ENCODE results near the gene MEP1A. TPM values are rescaled to one million over a fixed set of nuclear protein-coding genes. Genes with fewer than 3 reads are reported as not detected.

Gene MEP1A
- total RNA-seq, 3 donors from 2014 or later = 118 to 498 (median 183) TPM

- ATAC-seq = no peak
Measured at GRCh38 chr6:46748940-46749503, 44.2 kb upstream of the MEP1A start.

GRCh38 chr6:46749731-46750130 lies 43.5 kb upstream of the MEP1A start:
- DNase-seq (no peak), ATAC-seq (no peak)
- Histone ChIP-seq H3K4me3 (no peak overlapping the region), H3K36me3 (ENCODE audit: low read depth) (no peaks in the 10 kb centered on the region), H3K9me3 (no peaks in the 10 kb centered on the region), H3K4me1 (ENCODE audit: low read depth) (no peaks in the 10 kb centered on the region)
- intact Hi-C loops (cut with DNase I, micrococcal nuclease) = no loop called here
- no peak for TF ChIP-seq CTCF (IDR thresholded peaks at IDR 0.05)

More at GRCh38 chr6:46748940-46749503, 44.2 kb upstream of the MEP1A start:
- no peak for TF ChIP-seq CTCF (IDR thresholded peaks at IDR 0.05)
- intact Hi-C loops (cut with DNase I, micrococcal nuclease) = no loop called here
- Histone ChIP-seq H3K36me3 (ENCODE audit: low read depth) (no peaks in the 10 kb centered on the region), H3K4me3 (no peak overlapping the region), H3K9me3 (no peaks in the 10 kb centered on the region), H3K4me1 (ENCODE audit: low read depth) (no peaks in the 10 kb centered on the region)
- no peak for DNase-seq

GRCh38 chr6:46751658-46752057 lies 41.5 kb upstream of the MEP1A start:
- no peak for TF ChIP-seq CTCF (IDR thresholded peaks at IDR 0.05)
- H3K36me3 ChIP-seq (ENCODE audit: low read depth) = no peaks in the 10 kb centered on the region
- intact Hi-C loops (cut with DNase I, micrococcal nuclease) = no loop called here
- ATAC-seq (no peak), DNase-seq (no peak)
- no peaks in the 10 kb centered on the region for H3K4me1 ChIP-seq (ENCODE audit: low read depth)
- H3K4me3 ChIP-seq = no peak overlapping the region
- H3K9me3 ChIP-seq = no peaks in the 10 kb centered on the region

- intact Hi-C loops (cut with DNase I, micrococcal nuclease) = no loop called here
- ATAC-seq = no peak
- Histone ChIP-seq H3K36me3 (ENCODE audit: low read depth) (no peaks in the 10 kb centered on the region), H3K4me1 (ENCODE audit: low read depth) (no peaks in the 10 kb centered on the region), H3K9me3 (no peaks in the 10 kb centered on the region), H3K4me3 (no peak overlapping the region)
- no peak for DNase-seq
- TF ChIP-seq CTCF (IDR thresholded peaks at IDR 0.05) = no peak
Measured at GRCh38 chr6:46755865-46756264, 37.3 kb upstream of the MEP1A start.

GRCh38 chr6:46756469-46757213 lies 36.5 kb upstream of the MEP1A start:
- ATAC-seq (no peak), DNase-seq (no peak)
- intact Hi-C loops (cut with DNase I, micrococcal nuclease) = no loop called here
- TF ChIP-seq CTCF (IDR thresholded peaks at IDR 0.05) = no peak
- H3K4me3 ChIP-seq = no peak overlapping the region
- H3K9me3 ChIP-seq = no peaks in the 10 kb centered on the region
- no peaks in the 10 kb centered on the region for H3K36me3 ChIP-seq (ENCODE audit: low read depth)
- no peaks in the 10 kb centered on the region for H3K4me1 ChIP-seq (ENCODE audit: low read depth)

All from mucosa of descending colon (tissue), 3 donors.